IPS-NIHi7 (cell line): ENCODE data around the gene RASSF5.
"Not testable (repeated sequence)": the region's sequence is repeated elsewhere in the genome, so short reads cannot be mapped to it uniquely, and the experiment has no call there.

Source experiments
- DNase-seq: peaks from one replicate; pipeline ENCODE4 v3.0.0; 2012; ENCODE audit warnings: mixed read lengths; ENCODE audit errors: extremely low spot score

RASSF5 gene

DNA sequence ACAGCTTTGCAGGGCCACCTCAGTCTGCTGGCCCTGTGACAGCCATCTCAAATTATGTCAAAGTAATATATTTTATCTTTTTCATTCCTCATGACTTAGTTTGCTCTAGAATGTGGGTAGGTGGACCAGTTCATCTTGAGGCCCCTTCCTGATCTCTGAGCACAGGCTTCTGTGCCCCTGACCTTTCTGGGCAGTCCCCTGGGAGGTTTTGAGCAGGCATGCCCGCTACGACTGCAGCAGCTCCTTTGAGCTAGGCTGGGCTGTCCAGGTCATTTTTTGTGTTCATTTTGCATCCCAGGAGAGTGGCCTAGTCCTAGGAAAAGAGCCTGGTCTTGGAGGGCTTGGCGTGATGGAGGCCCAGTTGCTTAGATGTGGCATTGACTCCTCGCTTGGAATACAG lies 62.2 kb downstream of the RASSF5 start:
- no peak for DNase-seq

DNA sequence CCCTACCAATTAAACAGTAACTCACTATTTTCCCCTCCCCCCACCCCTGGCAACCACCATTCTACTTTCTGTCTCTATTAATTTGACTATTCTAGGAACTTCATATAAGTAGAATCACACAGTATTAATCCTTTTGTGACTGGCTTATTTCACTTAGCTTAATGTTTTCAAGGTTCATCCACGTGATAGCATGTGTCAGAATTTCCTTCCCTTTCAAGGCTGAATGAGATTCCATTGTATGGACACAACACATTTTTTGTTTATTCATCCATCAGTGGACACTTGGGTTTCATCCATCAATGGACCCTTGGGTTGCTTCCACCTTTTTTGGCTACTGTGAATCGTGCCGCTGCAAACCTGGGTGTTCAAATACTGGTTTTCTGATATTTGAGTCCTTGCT lies 63.2 kb downstream of the RASSF5 start:
- DNase-seq = no peak

DNA sequence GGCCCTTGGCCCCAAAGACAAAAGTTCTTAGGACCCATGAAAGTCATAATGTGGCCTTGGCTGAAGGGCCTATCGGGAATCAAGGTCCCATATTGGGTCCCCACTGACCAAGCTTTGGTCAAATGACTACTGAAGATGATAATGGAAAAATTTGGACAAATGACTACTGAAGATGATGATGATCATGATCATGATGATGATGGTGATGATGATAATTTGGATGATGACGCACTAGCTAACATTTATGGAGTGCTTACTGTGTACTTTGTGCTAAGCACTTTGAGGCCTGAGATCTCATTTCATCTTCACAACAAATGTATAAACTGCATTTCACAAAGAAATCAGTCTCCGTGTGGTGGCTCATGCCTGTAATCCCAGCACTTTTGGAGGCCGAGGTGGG lies 65.5 kb downstream of the RASSF5 start:
- DNase-seq = no peak

DNA sequence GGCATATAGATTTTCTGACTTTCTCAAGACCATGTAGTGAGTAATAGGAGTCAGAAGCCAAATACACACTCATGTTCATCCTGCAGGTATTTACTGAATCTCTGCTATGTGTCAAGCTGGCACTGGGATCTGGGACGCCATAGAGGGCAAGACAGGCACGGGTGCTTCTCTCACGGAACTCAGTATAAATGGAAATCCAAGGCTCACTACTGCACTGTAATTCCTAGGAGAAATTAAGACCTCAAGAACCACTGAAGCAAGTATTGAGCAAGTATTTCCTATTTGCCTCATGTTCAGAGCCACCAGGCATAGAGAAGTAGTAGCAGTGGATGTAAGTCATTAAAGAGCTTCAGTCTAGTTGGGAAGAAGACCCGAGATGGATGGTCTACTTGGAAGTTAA lies 66.0 kb downstream of the RASSF5 start:
- DNase-seq = no peak

DNA sequence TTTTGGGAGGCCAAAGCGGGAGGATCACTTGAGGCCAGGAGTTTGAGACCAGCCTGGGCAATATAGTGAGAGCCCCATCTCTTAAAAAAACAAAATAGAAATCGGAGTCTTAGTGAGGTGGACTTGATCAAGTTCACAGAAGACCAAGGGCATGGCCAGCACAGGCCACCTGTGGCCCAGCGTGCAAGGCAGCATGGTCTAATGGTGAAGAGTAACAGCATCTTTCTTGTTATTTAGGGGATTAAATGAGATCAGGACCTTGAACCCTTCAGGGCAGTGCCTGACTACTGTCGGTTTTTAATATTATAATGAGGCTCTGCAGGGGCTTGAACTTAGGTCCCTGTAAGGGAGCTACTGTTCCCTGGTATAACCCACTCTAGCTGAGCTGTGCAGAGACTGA lies 66.4 kb downstream of the RASSF5 start:
- DNase-seq = no peak

DNA sequence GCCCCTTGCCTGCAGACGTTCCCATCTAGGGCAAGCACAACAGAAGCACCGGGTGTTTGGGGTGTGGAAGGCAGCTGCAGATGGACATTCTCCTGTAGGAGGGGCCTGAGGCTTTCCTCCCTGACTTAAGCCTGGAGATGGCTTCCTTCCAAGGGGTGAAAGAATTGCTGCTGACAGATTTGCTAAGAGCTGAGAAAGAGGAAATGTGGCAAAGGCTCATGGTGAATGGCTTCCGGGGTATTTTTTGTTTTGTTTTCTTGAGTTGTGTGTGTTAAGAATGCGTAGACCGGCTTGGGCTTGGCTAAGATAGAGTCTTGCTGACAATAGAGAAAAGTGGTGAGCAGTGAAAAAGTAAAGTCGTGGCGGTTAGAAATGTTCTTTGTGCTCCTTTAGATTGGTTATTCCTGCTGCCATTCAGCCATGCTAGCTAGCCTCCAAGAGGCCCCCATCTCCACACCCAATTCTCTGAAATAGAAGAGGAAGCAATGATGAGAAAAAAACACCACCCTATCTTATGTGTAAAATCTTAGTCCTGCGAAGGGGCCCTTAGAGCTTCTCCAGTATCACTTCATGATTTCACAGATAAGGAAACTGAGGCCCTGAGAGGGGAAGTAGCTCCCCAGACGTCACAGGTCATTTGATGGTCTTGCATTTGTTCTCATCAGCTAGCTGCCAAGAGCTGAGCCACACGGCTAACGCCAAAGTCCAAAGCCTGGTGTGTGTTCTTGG lies 68.0 kb downstream of the RASSF5 start:
- DNase-seq = peak; percentile 27

DNA sequence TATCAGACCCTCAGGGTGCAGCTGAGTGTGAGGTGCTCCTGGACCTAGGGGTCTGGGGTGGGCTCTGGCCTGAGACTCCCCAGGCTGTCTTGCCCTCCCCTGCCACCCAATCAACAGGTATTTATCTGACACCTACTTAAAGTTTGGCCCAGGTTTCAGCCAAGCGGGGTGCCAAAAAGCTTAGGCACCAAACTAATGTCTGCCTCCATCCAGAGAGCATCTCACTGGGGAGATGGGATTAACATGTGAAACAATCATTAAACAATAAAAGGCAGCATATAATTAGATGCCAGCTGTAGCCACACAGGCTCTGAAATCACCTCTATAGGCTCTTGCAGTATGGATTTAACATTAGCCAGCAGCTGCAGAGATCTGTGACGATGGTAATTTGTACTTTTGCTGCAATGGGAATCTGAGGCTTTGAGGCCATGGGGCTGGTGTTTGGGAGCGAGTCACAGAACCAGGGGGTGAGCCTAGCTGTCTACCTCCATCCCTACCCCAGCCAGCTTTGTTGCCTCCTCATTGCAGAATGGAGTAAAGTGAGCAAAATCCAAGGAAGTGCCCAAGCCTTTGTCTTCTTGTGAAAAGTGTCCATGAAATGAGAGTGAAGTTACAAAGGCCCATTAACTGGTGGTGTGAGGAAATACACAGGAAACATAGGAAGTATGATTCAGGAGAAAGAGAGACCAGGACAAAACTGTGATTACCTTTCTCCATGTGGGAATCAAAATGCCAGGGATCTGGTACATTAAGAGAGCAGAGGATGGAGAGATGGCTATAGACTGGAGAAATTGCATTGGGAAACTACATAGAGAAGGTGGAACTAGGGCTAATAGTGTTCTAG lies 68.8 kb downstream of the RASSF5 start:
- no peak for DNase-seq

DNA sequence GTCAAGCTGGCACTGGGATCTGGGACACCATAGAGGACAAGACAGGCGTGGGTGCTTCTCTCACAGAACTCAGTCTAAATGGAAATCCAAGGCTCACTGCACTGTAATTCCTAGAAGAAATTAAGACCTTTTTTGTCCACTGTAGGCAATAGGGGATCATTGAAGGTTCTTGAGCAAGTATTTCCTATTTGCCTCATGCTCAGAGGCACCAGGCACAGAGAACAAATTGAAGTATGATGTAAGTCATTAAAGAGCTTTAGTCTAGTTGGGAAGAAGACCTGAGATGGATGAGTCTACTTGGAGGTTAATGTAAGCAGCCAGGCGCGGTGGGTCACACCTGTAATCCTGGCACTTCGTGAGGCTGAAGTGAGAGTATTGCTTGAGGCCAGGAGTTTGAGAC lies 70.3 kb downstream of the RASSF5 start:
- no peak for DNase-seq

DNA sequence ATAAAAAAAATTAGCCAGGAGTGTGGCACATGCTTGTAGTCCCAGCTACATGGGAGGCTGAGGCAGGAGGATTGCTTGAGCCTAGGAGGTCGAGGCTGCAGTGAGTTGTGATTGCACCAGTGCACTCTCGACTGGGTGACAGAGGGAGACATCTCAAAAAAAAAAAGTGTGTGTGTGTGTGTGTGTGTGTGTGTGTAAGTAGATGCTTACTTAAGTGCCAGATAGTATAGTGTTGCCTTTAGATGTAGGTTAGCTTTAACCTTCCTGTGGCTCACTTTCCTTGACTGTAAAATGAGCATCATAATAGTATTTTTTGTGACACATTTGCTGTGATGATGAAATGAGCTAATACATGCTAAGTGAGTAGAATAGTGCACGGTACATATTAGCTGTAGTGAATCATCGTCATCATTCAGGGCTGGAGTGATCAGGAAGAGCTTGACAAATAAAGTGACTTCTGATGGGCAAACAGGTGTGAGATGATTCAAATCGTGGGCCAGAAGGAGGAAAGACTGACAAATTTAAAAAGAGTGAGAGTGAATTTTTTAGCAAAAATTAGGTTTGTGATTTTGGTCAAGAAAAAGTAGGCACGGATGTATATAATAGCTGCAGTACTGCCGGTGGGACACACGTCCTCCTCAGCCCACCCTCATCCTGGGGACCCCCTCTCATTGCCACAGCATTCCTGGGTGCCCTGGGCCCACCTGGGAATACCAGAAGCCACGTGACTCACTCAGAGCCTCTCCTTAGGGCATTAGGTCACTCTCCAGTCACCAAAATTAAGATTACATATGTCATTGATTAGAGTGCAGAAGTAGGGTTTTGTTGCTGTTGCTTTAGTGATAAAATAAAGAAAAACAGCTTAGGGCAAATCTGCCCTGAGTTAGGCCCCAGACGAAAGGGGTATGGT lies 71.0 kb downstream of the RASSF5 start:
- DNase-seq = no peak

DNA sequence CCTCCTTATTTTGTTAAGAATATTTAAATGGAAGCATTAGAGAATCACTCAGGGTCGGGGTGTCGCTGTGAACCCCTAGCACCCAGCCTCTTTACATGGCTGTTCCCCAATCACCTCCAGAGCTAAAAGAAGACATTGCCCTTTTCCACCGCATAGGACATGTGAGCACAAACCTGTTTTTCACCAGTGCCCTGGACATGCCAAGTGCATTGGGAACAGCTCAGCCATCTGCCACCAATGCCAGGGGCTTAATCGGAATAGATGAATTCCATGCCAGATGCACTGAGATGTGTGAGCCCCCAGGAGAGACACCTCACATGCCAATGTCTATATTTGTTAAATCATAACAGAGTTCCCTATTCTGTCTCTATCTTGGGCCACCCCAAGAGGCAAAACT lies 71.6 kb downstream of the RASSF5 start:
- DNase-seq = no peak

DNA sequence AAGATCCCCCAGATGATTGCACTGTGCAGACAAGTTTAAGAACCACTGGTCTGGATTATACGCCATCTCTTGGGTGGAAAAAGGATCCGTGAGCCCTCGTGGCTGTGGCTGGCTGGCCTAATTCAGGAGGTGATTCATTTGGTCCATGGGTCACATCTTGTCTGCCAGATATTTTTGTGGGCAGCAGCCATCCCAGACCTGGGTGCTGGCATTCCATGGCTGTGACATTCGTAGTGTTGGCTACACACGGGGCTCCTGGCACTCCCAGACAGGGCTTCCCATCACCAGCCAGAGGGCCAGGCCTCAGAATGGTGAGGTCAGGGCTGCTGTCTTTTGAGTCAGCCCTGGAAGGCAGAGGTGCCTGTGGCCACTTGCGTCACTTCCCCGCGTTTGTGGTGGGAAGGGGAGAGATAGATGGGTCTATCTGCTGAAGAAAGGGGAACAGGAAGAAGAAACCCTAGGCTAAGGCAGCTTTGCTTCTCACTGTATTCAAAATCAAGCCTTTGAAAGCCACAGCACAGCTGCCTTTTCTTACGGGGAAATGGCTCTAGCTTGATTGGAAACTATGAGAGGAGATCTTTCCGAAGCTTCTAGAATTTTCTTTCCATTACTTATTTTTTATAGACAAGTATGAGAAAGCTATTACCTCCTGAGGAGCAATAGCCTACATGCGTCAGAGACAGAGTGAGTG lies 72.6 kb downstream of the RASSF5 start:
- no peak for DNase-seq

DNA sequence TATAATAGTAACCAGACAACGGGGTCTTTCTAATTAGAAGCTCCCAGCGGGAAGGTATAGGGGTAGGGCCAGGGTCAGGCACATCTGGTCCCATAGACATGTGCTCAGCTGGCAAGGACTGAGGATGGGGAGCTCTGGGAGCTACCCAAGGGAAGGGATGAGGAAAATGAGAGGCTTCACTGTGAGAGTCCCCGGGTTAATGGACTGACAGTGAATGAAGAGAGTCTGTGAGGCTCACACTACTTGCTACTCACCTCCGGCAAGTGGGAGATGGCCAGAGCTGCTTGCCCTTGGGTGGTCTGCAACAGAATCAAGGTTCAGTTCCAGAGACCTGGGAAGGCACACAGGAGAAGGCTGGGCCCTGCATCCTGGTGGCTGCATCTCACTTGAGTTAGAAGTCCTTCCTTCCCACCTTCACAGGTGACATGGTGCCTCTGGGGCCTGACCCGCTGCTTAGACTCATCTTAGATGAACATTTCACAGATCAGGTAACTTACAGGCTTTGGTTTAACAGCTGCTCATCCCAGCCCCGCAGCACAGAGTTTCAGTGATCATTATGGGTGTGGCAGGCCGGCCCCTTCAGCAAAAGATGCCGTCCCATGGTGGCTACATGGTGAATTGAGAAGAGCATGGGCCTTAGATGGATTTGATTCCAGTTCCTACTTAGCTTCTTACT lies 73.2 kb downstream of the RASSF5 start:
- DNase-seq = no peak

DNA sequence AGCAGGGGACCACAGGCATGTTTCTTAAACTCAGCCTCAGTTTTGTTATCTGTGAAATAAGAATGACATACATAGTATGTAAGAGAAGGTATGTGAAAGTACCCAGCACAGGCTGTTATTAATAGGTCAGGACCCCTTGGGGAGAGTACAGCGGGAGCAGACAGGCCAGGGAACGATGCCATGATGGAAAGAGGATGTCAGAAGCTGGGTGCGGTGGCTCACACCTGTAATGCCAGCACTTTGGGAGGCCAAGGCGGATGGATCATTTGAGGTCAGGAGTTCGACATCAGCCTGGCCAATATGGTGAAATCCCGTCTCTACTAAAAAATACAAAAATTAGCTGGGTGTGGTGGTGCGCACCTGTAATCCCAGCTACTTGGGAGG lies 73.8 kb downstream of the RASSF5 start:
- DNase-seq = not testable (repeated sequence)

DNA sequence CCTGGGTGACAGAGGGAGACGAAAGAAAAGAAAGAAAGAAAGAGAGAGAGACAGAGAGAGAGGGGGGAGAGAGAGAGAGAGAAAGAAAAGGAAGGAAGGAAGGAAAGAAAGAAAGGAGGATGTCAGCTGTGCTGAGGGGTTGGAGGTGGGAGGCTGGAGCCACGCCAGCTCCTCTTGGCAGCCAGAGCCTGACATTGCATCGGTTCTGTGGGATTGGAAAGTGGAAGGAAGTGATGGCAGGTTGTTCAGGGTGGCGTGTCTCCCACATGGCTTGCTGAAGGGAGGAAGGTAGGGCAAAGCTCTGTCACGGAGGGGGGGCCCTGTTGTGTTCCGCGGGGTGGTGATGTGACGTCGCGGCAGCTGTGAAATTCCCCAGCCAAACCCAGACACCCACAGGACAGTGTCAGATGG lies 74.2 kb downstream of the RASSF5 start:
- no peak for DNase-seq

DNA sequence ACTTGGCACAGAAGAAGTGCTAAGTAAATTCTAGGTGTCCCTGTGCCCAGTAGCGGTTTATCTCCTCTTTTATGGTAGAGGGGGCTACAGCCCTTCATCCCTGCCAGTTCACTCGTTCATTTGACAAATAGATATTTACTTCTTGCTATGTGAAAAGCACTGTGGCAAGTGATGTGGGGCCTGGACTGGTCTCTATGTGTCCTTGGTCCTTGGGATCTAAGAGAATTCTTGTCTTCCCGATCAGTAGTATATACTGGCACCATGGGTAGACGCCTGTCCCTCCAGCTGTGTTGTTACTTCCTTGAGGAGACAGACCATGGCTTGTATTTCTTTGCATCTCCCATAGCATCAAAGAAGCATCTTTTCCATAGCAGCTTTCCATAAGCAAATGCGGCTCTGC lies 75.2 kb downstream of the RASSF5 start:
- no peak for DNase-seq

DNA sequence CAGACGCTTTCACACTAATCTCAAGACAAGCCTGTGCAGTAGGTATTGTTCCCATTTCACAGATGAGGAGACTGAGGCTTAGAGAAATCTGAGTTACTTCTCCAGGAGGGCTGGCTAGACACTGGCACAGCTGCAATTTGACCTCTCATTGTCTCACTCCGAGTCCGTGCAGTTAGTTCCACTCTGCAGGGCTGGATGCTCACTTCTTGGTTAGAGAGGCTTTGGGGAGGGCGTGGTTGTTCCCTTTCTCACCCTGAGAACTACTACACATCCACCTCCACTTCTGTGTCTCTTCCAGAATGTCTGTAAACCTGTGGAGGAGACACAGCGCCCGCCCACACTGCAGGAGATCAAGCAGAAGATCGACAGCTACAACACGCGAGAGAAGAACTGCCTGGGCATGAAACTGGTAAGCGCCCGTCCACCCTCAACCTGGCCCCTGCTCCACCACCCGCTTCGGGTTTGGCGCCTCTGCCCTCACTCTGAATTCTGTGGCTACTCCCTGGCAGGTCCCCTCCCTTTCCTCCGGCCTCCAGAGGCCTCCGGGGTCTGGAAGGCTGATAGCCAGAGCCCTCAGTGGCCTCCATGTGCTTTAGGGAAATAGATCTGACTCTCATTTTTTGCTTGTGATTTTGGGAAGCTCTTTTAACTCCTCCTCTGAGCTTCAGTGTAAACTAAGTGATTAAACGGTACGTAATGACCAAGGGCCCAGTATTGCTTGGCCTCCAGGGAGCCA lies 75.8 kb downstream of the RASSF5 start:
- DNase-seq = no peak

DNA sequence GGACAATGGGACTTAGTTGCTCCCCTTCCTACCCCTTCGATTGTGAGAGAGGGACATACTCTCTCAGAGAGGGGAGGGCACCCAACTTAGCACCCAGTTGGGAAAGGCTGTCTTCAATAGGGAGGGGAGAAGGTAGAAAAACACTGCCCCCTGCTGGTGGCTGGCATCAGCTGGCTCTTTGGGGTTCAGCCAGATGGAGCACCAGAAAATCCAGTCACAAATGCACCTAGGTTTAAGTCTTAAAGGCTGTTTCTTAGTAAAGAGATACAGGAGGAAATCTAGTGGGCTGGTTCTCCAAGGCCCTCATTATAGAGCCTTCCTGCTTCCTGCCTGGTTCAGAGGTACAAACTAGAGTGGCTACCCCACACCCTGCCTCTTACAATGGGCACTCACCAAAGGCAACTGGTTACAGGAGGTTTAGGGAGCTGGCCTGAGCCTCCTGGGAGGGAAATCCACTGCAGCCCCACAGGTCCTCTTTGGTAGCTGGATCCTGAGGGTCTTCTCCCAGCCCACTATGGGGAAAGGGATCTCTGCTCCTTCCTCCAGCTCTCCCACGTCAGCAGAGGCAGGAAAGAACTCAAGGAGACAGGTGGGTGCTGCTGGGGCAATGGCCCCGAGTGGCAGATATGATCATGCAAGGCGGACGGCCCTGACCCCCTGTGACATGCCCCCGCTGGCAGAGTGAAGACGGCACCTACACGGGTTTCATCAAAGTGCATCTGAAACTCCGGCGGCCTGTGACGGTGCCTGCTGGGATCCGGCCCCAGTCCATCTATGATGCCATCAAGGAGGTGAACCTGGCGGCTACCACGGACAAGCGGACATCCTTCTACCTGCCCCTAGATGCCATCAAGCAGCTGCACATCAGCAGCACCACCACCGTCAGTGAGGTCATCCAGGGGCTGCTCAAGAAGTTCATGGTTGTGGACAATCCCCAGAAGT lies 76.6 kb downstream of the RASSF5 start:
- DNase-seq = peak; percentile 88

DNA sequence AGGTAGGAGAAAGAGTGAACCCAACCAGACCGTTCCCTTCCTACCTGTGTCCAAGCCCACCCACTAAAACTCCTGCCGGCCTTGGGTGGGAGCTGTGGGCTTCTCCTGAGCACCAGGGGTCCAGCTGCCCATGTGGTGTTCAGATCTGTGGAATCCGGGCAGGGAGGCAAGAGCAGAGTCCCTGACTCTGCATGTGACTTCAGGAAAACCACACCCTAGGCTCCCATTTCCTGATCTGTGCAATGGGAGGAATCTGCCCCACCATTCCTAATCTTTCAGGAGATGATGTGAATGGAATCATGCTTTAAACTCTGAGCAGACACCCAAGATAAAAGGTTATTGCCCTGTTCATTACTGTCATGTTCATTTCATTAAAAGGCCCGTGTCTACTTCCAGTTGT lies 77.4 kb downstream of the RASSF5 start:
- no peak for DNase-seq
